ENCODE data around the gene SLC22A23. TPM values are rescaled to one million over a fixed set of nuclear protein-coding genes. Genes with fewer than 3 reads are reported as not detected.
A peak's percentile ranks its signal among the peaks of the same experiment; 100 is the strongest.

SLC22A23 gene
- total and polyA plus RNA-seq, 8 donors: 5.9 to 241 (median 18.9) TPM

DNA sequence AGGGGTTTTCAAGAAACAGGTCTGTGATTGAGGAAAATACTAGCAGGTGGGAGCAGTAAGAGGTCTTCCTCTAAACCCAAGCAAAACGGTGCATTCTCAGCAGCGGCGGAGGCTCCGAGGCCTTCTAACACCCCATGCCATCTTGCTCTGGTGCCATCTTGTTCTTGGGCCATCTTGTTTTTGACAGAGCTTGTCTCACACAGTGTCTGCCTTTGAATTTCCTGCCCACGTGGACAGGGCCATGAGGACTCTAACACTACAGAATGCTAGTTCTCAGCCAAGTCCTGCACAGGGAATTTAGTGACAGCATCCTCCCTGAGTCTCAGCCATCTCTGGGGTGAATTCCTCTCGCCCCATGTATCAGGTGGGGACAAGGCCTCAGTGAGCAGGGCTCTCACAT, 121.7 kb downstream of the SLC22A23 start:
- no peaks in the 10 kb centered on the region for H3K36me3 ChIP-seq
- no peak for DNase-seq
- TF ChIP-seq, protein P1, sequence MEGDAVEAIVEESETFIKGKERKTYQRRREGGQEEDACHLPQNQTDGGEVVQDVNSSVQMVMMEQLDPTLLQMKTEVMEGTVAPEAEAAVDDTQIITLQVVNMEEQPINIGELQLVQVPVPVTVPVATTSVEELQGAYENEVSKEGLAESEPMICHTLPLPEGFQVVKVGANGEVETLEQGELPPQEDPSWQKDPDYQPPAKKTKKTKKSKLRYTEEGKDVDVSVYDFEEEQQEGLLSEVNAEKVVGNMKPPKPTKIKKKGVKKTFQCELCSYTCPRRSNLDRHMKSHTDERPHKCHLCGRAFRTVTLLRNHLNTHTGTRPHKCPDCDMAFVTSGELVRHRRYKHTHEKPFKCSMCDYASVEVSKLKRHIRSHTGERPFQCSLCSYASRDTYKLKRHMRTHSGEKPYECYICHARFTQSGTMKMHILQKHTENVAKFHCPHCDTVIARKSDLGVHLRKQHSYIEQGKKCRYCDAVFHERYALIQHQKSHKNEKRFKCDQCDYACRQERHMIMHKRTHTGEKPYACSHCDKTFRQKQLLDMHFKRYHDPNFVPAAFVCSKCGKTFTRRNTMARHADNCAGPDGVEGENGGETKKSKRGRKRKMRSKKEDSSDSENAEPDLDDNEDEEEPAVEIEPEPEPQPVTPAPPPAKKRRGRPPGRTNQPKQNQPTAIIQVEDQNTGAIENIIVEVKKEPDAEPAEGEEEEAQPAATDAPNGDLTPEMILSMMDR (IDR thresholded peaks at IDR 0.05): no peak
- no peak for TF ChIP-seq POLR2AphosphoS5 (IDR thresholded peaks at IDR 0.05)
- intact Hi-C loops (cut with DNase I; ENCODE audit: low total_unique reads): no loop called here
- WGBS, 5 donors: 78 to 92% (median 88%) methylated on average over 6 of the region's 6 CpGs
- H3K27ac ChIP-seq: peak overlapping the region in 4 of 5 donors; percentile 4 to 63 (median 46)
- H3K9me3 ChIP-seq: no peaks in the 10 kb centered on the region
- peaks cover 30 to 57% (median 39%) of the 10 kb centered on the region in 4 donors for H3K4me1 ChIP-seq
- no peaks in the 10 kb centered on the region for H3K27me3 ChIP-seq
- H3K4me3 ChIP-seq: no peak overlapping the region

DNA sequence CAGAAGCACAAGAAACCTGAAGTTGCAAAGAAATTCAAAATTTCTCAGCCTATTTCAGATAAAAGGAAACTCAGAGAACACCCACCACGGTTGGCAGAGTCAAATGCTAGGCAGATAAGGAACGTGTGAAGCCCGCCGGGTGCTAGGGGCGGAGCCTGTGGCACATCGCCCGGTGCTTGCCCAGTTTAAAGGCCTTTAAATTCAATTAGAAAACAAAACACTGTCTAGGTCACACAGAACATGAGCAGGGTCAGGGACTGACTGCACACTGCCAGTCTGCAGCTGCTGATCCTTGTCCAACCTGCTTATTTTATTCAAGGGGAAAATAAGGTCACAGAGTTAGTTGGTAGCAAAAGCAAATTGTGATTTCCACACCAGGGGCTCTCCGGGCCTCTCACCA, 122.3 kb downstream of the SLC22A23 start:
- intact Hi-C loops (cut with DNase I; ENCODE audit: low total_unique reads): no loop called here
- H3K4me1 ChIP-seq: peaks cover 30 to 64% (median 41%) of the 10 kb centered on the region in 4 donors
- WGBS, 5 donors: 20 to 27% (median 21%) methylated on average over 8 of the region's 8 CpGs

DNA sequence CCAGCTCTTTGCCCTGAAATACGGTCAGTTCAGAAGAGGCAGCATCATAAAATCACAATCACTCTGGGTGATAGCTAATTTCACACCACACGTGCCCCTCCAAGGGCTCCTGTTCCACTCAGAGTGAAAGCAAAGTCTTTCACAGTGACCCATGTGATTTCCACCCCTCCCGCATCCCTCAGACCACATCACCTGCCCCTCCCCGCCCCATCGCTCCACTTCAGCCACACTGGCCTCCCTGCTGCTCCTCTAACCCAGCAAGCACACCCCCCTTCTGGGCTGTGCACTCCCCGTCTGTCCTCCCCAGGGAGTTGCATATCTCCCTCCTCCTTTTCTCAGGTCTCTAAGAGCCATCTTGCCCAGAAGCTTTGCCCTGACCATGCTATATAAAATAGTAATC, 123.6 kb downstream of the SLC22A23 start:
- 76 to 85% (median 80%) methylated on average over 6 of the region's 6 CpGs for WGBS, 5 donors
- Histone ChIP-seq H3K27ac (no peak overlapping the region), H3K4me1 (peaks cover 29 to 65% (median 40%) of the 10 kb centered on the region in 4 donors), H3K36me3 (no peaks in the 10 kb centered on the region), H3K9me3 (no peaks in the 10 kb centered on the region), H3K27me3 (no peaks in the 10 kb centered on the region), H3K4me3 (no peak overlapping the region)
- intact Hi-C loops (cut with DNase I; ENCODE audit: low total_unique reads): no loop called here
- no peak for DNase-seq
- TF ChIP-seq, protein P1 (IDR thresholded peaks at IDR 0.05): no peak
- TF ChIP-seq POLR2A (IDR thresholded peaks at IDR 0.05): no peak
- no peak for TF ChIP-seq POLR2AphosphoS5 (IDR thresholded peaks at IDR 0.05)
- no peak for TF ChIP-seq EP300 (IDR thresholded peaks at IDR 0.05)

More for the DNA sequence above, 122.3 kb downstream of the SLC22A23 start:
- Histone ChIP-seq H3K9me3 (no peaks in the 10 kb centered on the region), H3K27ac (peak overlapping the region in 4 of 5 donors; percentile 3 to 63 (median 46)), H3K36me3 (no peaks in the 10 kb centered on the region), H3K27me3 (no peaks in the 10 kb centered on the region), H3K4me3 (no peak overlapping the region)
- peak; percentile 74 to 85 for DNase-seq
- TF ChIP-seq POLR2AphosphoS5 (IDR thresholded peaks at IDR 0.05) (peak in 1 of 3 donors; percentile 37), POLR2A (IDR thresholded peaks at IDR 0.05) (no peak)

DNA sequence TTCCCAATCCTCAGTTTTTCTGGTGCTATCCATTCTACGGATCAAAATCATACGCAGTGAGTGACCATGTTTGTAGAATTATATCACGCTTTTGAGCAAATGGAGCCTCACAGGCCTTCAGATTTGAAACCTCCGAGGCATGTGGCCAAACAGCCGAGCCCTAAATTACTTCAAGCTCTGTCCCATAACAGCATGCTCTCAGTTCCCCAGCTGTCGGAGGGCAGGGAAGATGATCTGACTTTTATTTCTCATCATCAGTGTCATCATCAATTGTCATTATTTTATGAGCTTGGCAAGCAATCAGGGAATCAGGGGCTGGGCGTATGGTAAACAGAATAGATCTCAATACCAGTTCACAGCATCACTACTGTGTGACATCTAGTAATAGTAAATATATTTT, 124.9 kb downstream of the SLC22A23 start:
- no peaks in the 10 kb centered on the region for H3K36me3 ChIP-seq
- DNase-seq: no peak
- H3K27ac ChIP-seq: no peak overlapping the region
- H3K4me1 ChIP-seq: peaks cover 19 to 55% (median 29%) of the 10 kb centered on the region in 4 donors
- no peak overlapping the region for H3K4me3 ChIP-seq
- 79 to 88% (median 82%) methylated on average over 7 of the region's 7 CpGs for WGBS, 5 donors
- H3K27me3 ChIP-seq: no peaks in the 10 kb centered on the region
- no peak for TF ChIP-seq POLR2A (IDR thresholded peaks at IDR 0.05)
- no peak for TF ChIP-seq POLR2AphosphoS5 (IDR thresholded peaks at IDR 0.05)
- no peak for TF ChIP-seq EP300 (IDR thresholded peaks at IDR 0.05)
- TF ChIP-seq, protein P1 (IDR thresholded peaks at IDR 0.05): no peak
- H3K9me3 ChIP-seq: no peaks in the 10 kb centered on the region
- intact Hi-C loops (cut with DNase I; ENCODE audit: low total_unique reads): no loop called here

- Histone ChIP-seq H3K4me3 (no peak overlapping the region), H3K27me3 (no peaks in the 10 kb centered on the region), H3K9me3 (no peaks in the 10 kb centered on the region), H3K4me1 (peaks cover 18 to 51% (median 29%) of the 10 kb centered on the region in 4 donors), H3K36me3 (no peaks in the 10 kb centered on the region), H3K27ac (no peak overlapping the region)
- no peak for TF ChIP-seq EP300 (IDR thresholded peaks at IDR 0.05)
- TF ChIP-seq POLR2AphosphoS5 (IDR thresholded peaks at IDR 0.05): no peak
- no peak for TF ChIP-seq POLR2A (IDR thresholded peaks at IDR 0.05)
- TF ChIP-seq, protein P1 (IDR thresholded peaks at IDR 0.05): no peak
- DNase-seq: no peak
- intact Hi-C loops (cut with DNase I; ENCODE audit: low total_unique reads): no loop called here
- 35 to 67% (median 37%) methylated on average over 2 of the region's 2 CpGs for WGBS, 5 donors
Measured at GRCh38 chr6:3331494-3331893, 125.4 kb downstream of the SLC22A23 start.

All from stomach (tissue), 9 donors.